AG04449 (cell line): ENCODE data around the gene ARHGAP35.
"Not testable (repeated sequence)": the region's sequence is repeated elsewhere in the genome, so short reads cannot be mapped to it uniquely, and the experiment has no call there.

Source experiments
- CTCF ChIA-PET: fragments of 350-600 bp; formaldehyde crosslinking; extraction: SDS; loops from one replicate; lab custom pipeline; 2021; ENCODE audit warnings: antibody characterized with exemption; lab: Yijun Ruan, JAX
- POLR2A ChIA-PET: fragments of 400-600, 350-600 bp; formaldehyde crosslinking; extraction: SDS; loops from one replicate; lab custom pipeline; 2020; ENCODE audit warnings: antibody characterized with exemption, inconsistent platforms; lab: Yijun Ruan, JAX
- DNase-seq: peaks from one replicate; pipeline ENCODE4 v3.0.0-alpha.2; 2010; ENCODE audit warnings: low read depth, low spot score
- H3K4me3 ChIP-seq: 2 replicates; pipeline ENCODE4 v1.5.1; 2011; ENCODE audit warnings: low read depth, mild to moderate bottlenecking, control low read depth, low read length
- CTCF ChIP-seq: IDR thresholded peaks from one replicate; pipeline ENCODE4 v1.5.1; 2011; ENCODE audit warnings: mild to moderate bottlenecking, moderate library complexity, low read length, control low read depth, inconsistent platforms; ENCODE audit not compliant: insufficient read depth; ENCODE audit errors: missing control alignments

Gene ARHGAP35

GRCh38 chr19:46875234-46875633 lies 14.4 kb downstream of the ARHGAP35 start:
- H3K4me3 ChIP-seq: no peak overlapping the region
- ChIA-PET POLR2A (no interaction called here), CTCF (interaction anchor here (2.5 kb wide), 1 partner anchor 116 kb away, joined by 8 read pairs; no protein-coding TSS in a partner anchor)
- DNase-seq: no peak
- TF ChIP-seq CTCF: no peak

- ChIA-PET CTCF (interaction anchor here (2.5 kb wide), 1 partner anchor 115 kb away, joined by 8 read pairs; no protein-coding TSS in a partner anchor), POLR2A (no interaction called here)
- no peak overlapping the region for H3K4me3 ChIP-seq
- TF ChIP-seq CTCF: no peak
- DNase-seq: no peak
These were observed 14.9 kb downstream of the ARHGAP35 start for GRCh38 chr19:46875657-46876056.

DNA sequence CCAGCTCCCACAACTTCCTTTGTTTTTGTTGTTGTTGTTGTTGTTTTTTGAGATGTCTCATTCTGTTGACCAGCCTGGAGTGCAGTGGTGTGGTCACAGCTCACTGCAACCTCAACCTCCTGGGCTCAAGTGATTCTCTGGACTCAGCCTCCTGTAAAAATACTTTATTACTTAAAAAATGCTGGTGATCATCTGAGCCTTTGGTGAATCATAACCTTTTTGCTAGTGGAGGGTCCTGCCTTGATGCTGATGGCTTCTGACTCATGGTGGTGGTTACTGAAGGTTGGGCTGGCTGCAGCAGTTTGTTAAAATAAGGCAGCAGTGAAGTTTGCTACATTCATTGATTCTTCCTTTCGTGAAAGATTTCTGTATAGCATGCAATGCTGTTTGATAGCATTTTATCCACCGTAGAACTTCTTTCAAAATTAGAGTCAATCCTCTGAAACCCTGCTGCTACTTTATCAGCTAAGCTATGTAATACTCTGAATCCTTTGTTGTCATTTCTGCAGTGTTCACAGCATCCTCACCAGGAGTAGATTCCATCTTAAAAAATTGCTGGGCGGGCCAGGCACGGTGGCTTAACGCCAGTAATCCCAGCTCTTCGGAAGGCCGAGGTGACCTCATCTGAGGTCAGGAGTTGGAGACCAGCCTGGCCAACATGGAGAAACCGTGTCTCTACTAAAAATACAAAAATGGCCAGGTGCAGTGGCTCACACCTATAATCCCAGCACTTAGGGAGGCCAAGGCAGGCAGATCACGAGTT lies 18.0 kb downstream of the ARHGAP35 start:
- DNase-seq: no peak
- H3K4me3 ChIP-seq: no peak overlapping the region; the same call in 1 of the 2 replicates
- CTCF ChIA-PET: interaction anchor here (1.2 to 2.7 kb wide), 3 partner anchors 9 to 113 kb away, joined by 4 to 13 read pairs (median 5); no protein-coding TSS in a partner anchor
- TF ChIP-seq CTCF: no peak
- POLR2A ChIA-PET: no interaction called here

GRCh38 chr19:46880431-46880830 lies 19.6 kb downstream of the ARHGAP35 start:
- ChIA-PET CTCF (interaction anchor here (0.7 to 2.8 kb wide), 4 partner anchors 18 to 133 kb away, joined by 3 to 17 read pairs (median 4); no protein-coding TSS in a partner anchor), POLR2A (interaction anchor here (0.9 kb wide), 1 partner anchor 45 kb away, joined by 4 read pairs; no protein-coding TSS in a partner anchor)
- no peak for DNase-seq
- TF ChIP-seq CTCF: no peak
- H3K4me3 ChIP-seq: no peak overlapping the region

GRCh38 chr19:46881092-46881491 lies 20.3 kb downstream of the ARHGAP35 start:
- H3K4me3 ChIP-seq: no peak overlapping the region
- TF ChIP-seq CTCF: no peak
- DNase-seq: no peak
- CTCF ChIA-PET: interaction anchor here (1.0 to 2.8 kb wide), 2 partner anchors 110 to 132 kb away, joined by 4 to 17 read pairs; no protein-coding TSS in a partner anchor
- POLR2A ChIA-PET: interaction anchor here (0.9 kb wide), 1 partner anchor 44 kb away, joined by 4 read pairs; no protein-coding TSS in a partner anchor

- ChIA-PET CTCF (interaction anchor here (2.8 kb wide), 1 partner anchor 109 kb away, joined by 17 read pairs; no protein-coding TSS in a partner anchor), POLR2A (interaction anchor here (0.7 kb wide), 1 partner anchor 9 kb away, joined by 3 read pairs; no protein-coding TSS in a partner anchor)
- no peak for TF ChIP-seq CTCF
- DNase-seq: no peak
- H3K4me3 ChIP-seq: no peak overlapping the region
These were observed 21.2 kb downstream of the ARHGAP35 start for GRCh38 chr19:46882034-46882433.

GRCh38 chr19:46882751-46883150 lies 22.0 kb downstream of the ARHGAP35 start:
- CTCF ChIA-PET: interaction anchor here (2.8 kb wide), 1 partner anchor 108 kb away, joined by 17 read pairs; no protein-coding TSS in a partner anchor
- H3K4me3 ChIP-seq, POLR2A ChIA-PET, DNase-seq: not testable (repeated sequence)
